GM10248 (cell line): ENCODE data around the gene GTPBP1.

ENCODE experiments used
- CTCF ChIA-PET: fragments of 300-600 bp; sonication (Branson Sonifier 250); formaldehyde crosslinking; extraction: SDS; loops from one replicate; lab custom pipeline; 2021; ENCODE audit warnings: antibody characterized with exemption; lab: Yijun Ruan, JAX
- POLR2A ChIA-PET: fragments of 350-650 bp; sonication (Branson Sonifier 250); formaldehyde crosslinking; extraction: SDS; loops from one replicate; lab custom pipeline; 2020; ENCODE audit warnings: antibody characterized with exemption; lab: Yijun Ruan, JAX
- DNase-seq: peaks from one replicate; pipeline ENCODE4 v3.0.0; 2012; ENCODE audit errors: extremely low spot score
- CTCF ChIP-seq: IDR thresholded peaks from 2 replicates; pipeline ENCODE4 v1.5.1; 2012; ENCODE audit warnings: mild to moderate bottlenecking, low read depth; ENCODE audit errors: extremely low read depth, missing control alignments, control extremely low read depth

GTPBP1 gene

GRCh38 chr22:38735126-38735464, 29.4 kb downstream of the GTPBP1 start:
- no peak for TF ChIP-seq CTCF
- POLR2A ChIA-PET: interaction anchor here (1.0 to 1.4 kb wide), 2 partner anchors 17 to 21 kb away, joined by 3 to 4 read pairs; no protein-coding TSS in a partner anchor
- CTCF ChIA-PET: interaction anchor here (1.4 to 7.4 kb wide), 6 partner anchors 8 to 31 kb away, joined by 4 to 70 read pairs (median 11); no protein-coding TSS in a partner anchor
- no peak for DNase-seq

- CTCF ChIA-PET: interaction anchor here (0.6 to 7.4 kb wide), 5 partner anchors 10 to 353 kb away, joined by 4 to 70 read pairs (median 13); no protein-coding TSS in a partner anchor
- POLR2A ChIA-PET: interaction anchor here (1.0 to 1.4 kb wide), 2 partner anchors 17 to 21 kb away, joined by 3 to 4 read pairs; no protein-coding TSS in a partner anchor
- no peak for TF ChIP-seq CTCF
- no peak for DNase-seq
Measured at GRCh38 chr22:38735465-38736256, 29.9 kb downstream of the GTPBP1 start.

DNA sequence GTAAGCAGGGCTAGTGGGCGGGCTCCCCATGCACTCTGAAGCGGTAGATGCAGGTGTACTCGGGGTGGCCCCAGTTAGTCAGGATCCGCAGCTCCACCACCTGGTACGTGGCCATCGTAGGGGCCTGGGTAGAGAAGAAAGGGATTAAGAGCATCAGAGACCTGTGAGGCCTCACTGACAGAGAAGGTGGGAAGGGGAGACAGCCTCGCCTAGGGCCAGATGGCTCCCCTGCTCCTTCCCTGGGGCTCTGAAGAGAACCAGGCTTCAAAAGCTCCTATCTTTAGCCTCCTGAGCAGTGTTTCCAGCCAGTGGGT, 30.5 kb downstream of the GTPBP1 start:
- ChIA-PET CTCF (interaction anchor here (0.6 to 7.4 kb wide), 3 partner anchors 10 to 353 kb away, joined by 4 to 70 read pairs (median 6); no protein-coding TSS in a partner anchor), POLR2A (no interaction called here)
- TF ChIP-seq CTCF: no peak
- DNase-seq: no peak

DNA sequence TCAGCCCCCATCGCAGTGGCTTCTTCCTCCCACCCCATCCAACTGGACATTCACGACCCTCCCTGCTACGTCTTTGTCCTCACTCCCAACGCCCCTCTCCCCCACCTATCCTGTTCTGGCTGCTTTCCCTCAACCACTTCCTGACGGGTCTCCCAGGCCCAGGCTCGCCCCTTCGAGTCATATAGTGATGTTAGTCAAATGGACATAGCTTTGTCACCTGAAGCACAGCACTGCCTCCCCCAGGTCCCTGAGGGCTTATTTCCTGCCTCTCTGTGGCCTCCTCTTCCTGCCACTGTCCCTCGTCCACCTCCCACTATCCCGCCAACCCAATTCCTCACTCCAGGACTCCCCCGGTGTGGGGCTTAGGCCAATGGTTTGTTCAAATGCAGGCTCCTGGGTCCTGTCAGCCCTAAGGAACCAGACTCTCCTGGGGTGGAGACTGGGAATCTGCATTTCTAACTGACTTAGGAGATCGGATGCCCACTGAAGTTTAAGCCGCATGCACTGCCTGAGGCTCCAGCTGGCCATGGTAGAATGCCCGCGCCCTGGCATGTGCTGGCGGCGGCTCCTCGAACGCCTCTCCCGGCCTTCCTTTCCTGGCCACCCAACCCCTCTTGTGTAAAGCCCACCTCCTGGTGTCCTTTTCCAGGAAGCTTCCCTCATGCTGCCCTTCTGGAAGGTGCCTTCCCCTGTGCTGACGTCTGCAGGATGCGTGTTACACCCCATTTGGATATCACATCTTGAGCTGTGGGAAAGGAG, 31.7 kb downstream of the GTPBP1 start:
- ChIA-PET POLR2A (no interaction called here), CTCF (interaction anchor here (1.7 to 7.4 kb wide), 2 partner anchors 8 to 13 kb away, joined by 6 to 70 read pairs; no protein-coding TSS in a partner anchor)
- no peak for TF ChIP-seq CTCF
- DNase-seq: no peak

GRCh38 chr22:38738475-38739070, 32.8 kb downstream of the GTPBP1 start:
- TF ChIP-seq CTCF: no peak
- no peak for DNase-seq
- CTCF ChIA-PET: interaction anchor here (7.4 kb wide), 1 partner anchor 15 kb away, joined by 70 read pairs; no protein-coding TSS in a partner anchor
- POLR2A ChIA-PET: no interaction called here
